Naive thymus-derived CD8-positive, alpha-beta T cell (primary cell): ENCODE measurements around the gene LEFTY1. TPM values are rescaled to one million over a fixed set of nuclear protein-coding genes. Genes with fewer than 3 reads are reported as not detected.

Experiments
- ATAC-seq, 2 donors: fragments of 150-1000 bp; cut with Tn5 transposase in 1 of 2; sonication (Bioruptor Pico), chemical (Tn5 transposase) in 1 of 2; 1 replicate in 1 of 2; 2 replicates in 1 of 2; pipeline ENCODE4 v1.10.0; 2021; ENCODE audit warnings: mild to moderate bottlenecking in 2 of 2, moderate library complexity in 2 of 2
- POLR2A ChIA-PET: fragments of 350-600 bp; sonication (Branson Sonifier 250); formaldehyde crosslinking; loops from one replicate; lab custom pipeline; 2021; ENCODE audit warnings: antibody characterized with exemption; lab: Charles Lee
- DNase-seq, 10 donors: peaks; one replicate each; pipeline versions ENCODE4 v3.0.0 to v3.0.0-alpha.2; 2020 to 2022
- H3K27ac Mint-ChIP-seq, 10 donors: one replicate each; pipeline ENCODE4 v1.8.0; 2020 to 2022; ENCODE audit warnings: mild to moderate bottlenecking in 10 of 10, mixed read lengths in 10 of 10, moderate library complexity in 4 of 10, inconsistent platforms in 1 of 10
- H3K27me3 Mint-ChIP-seq, 5 donors: one replicate each; pipeline ENCODE4 v1.8.0; 2021 to 2022; ENCODE audit warnings: mixed read lengths in 5 of 5
- H3K36me3 Mint-ChIP-seq, 3 donors: one replicate each; pipeline ENCODE4 v1.8.0; 2020 to 2022; ENCODE audit warnings: mixed read lengths in 3 of 3, mild to moderate bottlenecking in 2 of 3, inconsistent platforms in 1 of 3
- H3K4me1 Mint-ChIP-seq, 4 donors: one replicate each; pipeline ENCODE4 v1.8.0; 2021 to 2022; ENCODE audit warnings: mixed read lengths in 4 of 4
- H3K4me3 Mint-ChIP-seq, 10 donors: one replicate each; pipeline ENCODE4 v1.8.0; 2020 to 2022; ENCODE audit warnings: mild to moderate bottlenecking in 10 of 10, mixed read lengths in 10 of 10, moderate library complexity in 6 of 10, inconsistent platforms in 1 of 10
- H3K9me3 Mint-ChIP-seq, 9 donors: one replicate each; pipeline ENCODE4 v1.8.0; 2020 to 2022; ENCODE audit warnings: mixed read lengths in 9 of 9, mild to moderate bottlenecking in 3 of 9, inconsistent platforms in 1 of 9, moderate library complexity in 1 of 9
- polyA plus RNA-seq, 3 donors: library from polyadenylated mRNA; unstranded; fragments of 300-500 nt; fragmentation: Illumina TruSeq; gene quantifications; one replicate each; pipeline ENCODE4 v1.2.3, GENCODE V29; 2021
- total RNA-seq, 8 experiments: library from RNA in 2 of 8; stranded (reverse) in 2 of 8; gene quantifications; one replicate each; pipeline ENCODE4 v1.2.3 and lab custom pipeline; 2021 to 2026

LEFTY1 gene
- total and polyA plus RNA-seq, 5 experiments from 2014 or later, result 0.22 TPM; not detected in 4

- H3K4me3 Mint-ChIP-seq, result peak overlapping the region in 9 of 10 donors; percentile 29 to 82 (median 60)
- H3K36me3 Mint-ChIP-seq, result peaks cover 0 to 12% (median 0%) of the 10 kb centered on the region in 3 donors
- no peak for ATAC-seq
- H3K4me1 Mint-ChIP-seq, result peaks cover 23 to 62% (median 52%) of the 10 kb centered on the region in 4 donors
- H3K9me3 Mint-ChIP-seq, result no peaks in the 10 kb centered on the region
- peak overlapping the region; percentile 76 to 93 (median 90) for H3K27ac Mint-ChIP-seq
- no peaks in the 10 kb centered on the region for H3K27me3 Mint-ChIP-seq
- POLR2A ChIA-PET, result interaction anchor here (0.6 to 9.0 kb wide), 8 partner anchors 19 to 149 kb away, joined by 3 to 94 read pairs (median 4); partner anchors contain the start of genes SRP9 and TMEM63A
- DNase-seq, result no peak
Measured at GRCh38 chr1:225926551-225927113, 37.7 kb upstream of the LEFTY1 start.

- no peaks in the 10 kb centered on the region for H3K9me3 Mint-ChIP-seq
- peak; percentile 89 to 95 (median 94) for DNase-seq
- POLR2A ChIA-PET, result interaction anchor here (0.6 to 9.0 kb wide), 33 partner anchors 8 to 496 kb away, joined by 3 to 94 read pairs (median 5); partner anchors contain the start of genes H3-3A, LBR, SDE2 and SRP9
- H3K4me1 Mint-ChIP-seq, result peaks cover 31 to 72% (median 66%) of the 10 kb centered on the region in 4 donors
- peak; percentile 95 to 96 for ATAC-seq
- peak within 1 kb of the TSS; percentile 91 to 98 (median 96) for H3K27ac Mint-ChIP-seq
- peak within 1 kb of the TSS; percentile 92 to 98 (median 96) for H3K4me3 Mint-ChIP-seq
- no peaks in the 10 kb centered on the region for H3K27me3 Mint-ChIP-seq
- peaks cover 0 to 34% (median 5%) of the 10 kb centered on the region in 3 donors for H3K36me3 Mint-ChIP-seq
Measured at GRCh38 chr1:225923692-225924555, 35.0 kb upstream of the LEFTY1 start, which contains the start of gene PYCR2. PYCR2 (minus strand) TSS chr1:225924250; CDS start chr1:225924110, 140 bp downstream.

GRCh38 chr1:225923381-225923691 is 34.4 kb upstream of the LEFTY1 start:
- POLR2A ChIA-PET, result interaction anchor here (0.6 to 9.0 kb wide), 26 partner anchors 9 to 495 kb away, joined by 3 to 94 read pairs (median 6); partner anchors contain the start of genes H3-3A, LBR, SDE2 and SRP9
- no peaks in the 10 kb centered on the region for H3K9me3 Mint-ChIP-seq

GRCh38 chr1:225921734-225922709 is 33.1 kb upstream of the LEFTY1 start:
- POLR2A ChIA-PET, result interaction anchor here (0.9 to 9.0 kb wide), 10 partner anchors 11 to 477 kb away, joined by 3 to 94 read pairs (median 6); partner anchors contain the start of genes SRP9 and TMEM63A

More at GRCh38 chr1:225923381-225923691, 34.4 kb upstream of the LEFTY1 start:
- ATAC-seq, result no peak
- peaks cover 0 to 39% (median 5%) of the 10 kb centered on the region in 3 donors for H3K36me3 Mint-ChIP-seq
- no peak for DNase-seq
- peak overlapping the region; percentile 92 to 98 (median 96) for H3K4me3 Mint-ChIP-seq
- no peaks in the 10 kb centered on the region for H3K27me3 Mint-ChIP-seq
- peaks cover 28 to 68% (median 62%) of the 10 kb centered on the region in 4 donors for H3K4me1 Mint-ChIP-seq
- H3K27ac Mint-ChIP-seq, result peak overlapping the region; percentile 91 to 98 (median 96)

GRCh38 chr1:225919906-225920305 is 31.0 kb upstream of the LEFTY1 start:
- Mint-ChIP-seq H3K27ac (peak overlapping the region in 9 of 10 donors; percentile 48 to 93 (median 80)), H3K9me3 (no peaks in the 10 kb centered on the region), H3K4me1 (peaks cover 25 to 61% (median 58%) of the 10 kb centered on the region in 4 donors), H3K36me3 (peaks cover 4 to 56% (median 12%) of the 10 kb centered on the region in 3 donors), H3K4me3 (peak overlapping the region in 8 of 10 donors; percentile 57 to 80 (median 69)), H3K27me3 (no peaks in the 10 kb centered on the region)
- DNase-seq (no peak), ATAC-seq (no peak)
- POLR2A ChIA-PET, result interaction anchor here (0.7 to 9.0 kb wide), 10 partner anchors 10 to 142 kb away, joined by 3 to 94 read pairs (median 4); partner anchors contain the start of genes SRP9 and TMEM63A

More at GRCh38 chr1:225921734-225922709, 33.1 kb upstream of the LEFTY1 start:
- ATAC-seq (no peak), DNase-seq (no peak)
- Mint-ChIP-seq H3K27me3 (no peaks in the 10 kb centered on the region), H3K4me3 (peak overlapping the region; percentile 15 to 98 (median 96)), H3K36me3 (peaks cover 4 to 51% (median 10%) of the 10 kb centered on the region in 3 donors), H3K9me3 (no peaks in the 10 kb centered on the region), H3K27ac (peak overlapping the region; percentile 37 to 97 (median 88)), H3K4me1 (peaks cover 26 to 65% (median 61%) of the 10 kb centered on the region in 4 donors)

GRCh38 chr1:225918280-225918679 is 29.3 kb upstream of the LEFTY1 start:
- Mint-ChIP-seq H3K9me3 (no peaks in the 10 kb centered on the region), H3K4me1 (peaks cover 26 to 56% (median 52%) of the 10 kb centered on the region in 4 donors), H3K27me3 (no peaks in the 10 kb centered on the region), H3K27ac (peak overlapping the region in 2 of 10 donors; percentile 34 to 36), H3K4me3 (no peak overlapping the region), H3K36me3 (peaks cover 4 to 56% (median 12%) of the 10 kb centered on the region in 3 donors)
- DNase-seq (no peak), ATAC-seq (no peak)
- POLR2A ChIA-PET, result interaction anchor here (0.7 to 9.0 kb wide), 6 partner anchors 9 to 69 kb away, joined by 3 to 94 read pairs (median 4); partner anchors contain the start of gene TMEM63A

- peaks cover 4 to 55% (median 15%) of the 10 kb centered on the region in 3 donors for H3K36me3 Mint-ChIP-seq
- DNase-seq (no peak), ATAC-seq (no peak)
- no peak overlapping the region for H3K4me3 Mint-ChIP-seq
- peaks cover 22 to 50% (median 47%) of the 10 kb centered on the region in 4 donors for H3K4me1 Mint-ChIP-seq
- peak overlapping the region in 2 of 10 donors; percentile 26 to 45 for H3K27ac Mint-ChIP-seq
- no peaks in the 10 kb centered on the region for H3K9me3 Mint-ChIP-seq
- POLR2A ChIA-PET, result interaction anchor here (1.0 to 8.0 kb wide), 2 partner anchors 19 to 35 kb away, joined by 3 to 94 read pairs; partner anchors contain the start of gene TMEM63A
- H3K27me3 Mint-ChIP-seq, result no peaks in the 10 kb centered on the region
Measured at GRCh38 chr1:225917536-225917935, 28.6 kb upstream of the LEFTY1 start.

- Mint-ChIP-seq H3K4me1 (peaks cover 20 to 48% (median 43%) of the 10 kb centered on the region in 4 donors), H3K27ac (peak overlapping the region in 2 of 10 donors; percentile 56 to 58), H3K4me3 (no peak overlapping the region), H3K9me3 (no peaks in the 10 kb centered on the region), H3K27me3 (no peaks in the 10 kb centered on the region), H3K36me3 (peaks cover 4 to 52% (median 15%) of the 10 kb centered on the region in 3 donors)
- DNase-seq (no peak), ATAC-seq (no peak)
- POLR2A ChIA-PET, result interaction anchor here (1.0 kb wide), 1 partner anchor 19 kb away, joined by 3 read pairs; no protein-coding TSS in a partner anchor
Measured at GRCh38 chr1:225917101-225917500, 28.2 kb upstream of the LEFTY1 start.

- POLR2A ChIA-PET, result no interaction called here
- no peak overlapping the region for H3K4me3 Mint-ChIP-seq
- H3K4me1 Mint-ChIP-seq, result peaks cover 14 to 46% (median 43%) of the 10 kb centered on the region in 4 donors
- DNase-seq (no peak), ATAC-seq (no peak)
- H3K27ac Mint-ChIP-seq, result peak overlapping the region in 4 of 10 donors; percentile 12 to 57 (median 32)
- no peaks in the 10 kb centered on the region for H3K9me3 Mint-ChIP-seq
- no peaks in the 10 kb centered on the region for H3K27me3 Mint-ChIP-seq
- peaks cover 4 to 41% (median 15%) of the 10 kb centered on the region in 3 donors for H3K36me3 Mint-ChIP-seq
Measured at GRCh38 chr1:225915538-225915991, 26.6 kb upstream of the LEFTY1 start.

GRCh38 chr1:225914947-225915346 is 26.0 kb upstream of the LEFTY1 start:
- H3K9me3 Mint-ChIP-seq, result no peaks in the 10 kb centered on the region
- H3K4me1 Mint-ChIP-seq, result peaks cover 18 to 46% (median 44%) of the 10 kb centered on the region in 4 donors
- POLR2A ChIA-PET, result no interaction called here
- ATAC-seq (no peak), DNase-seq (no peak)
- peaks cover 4 to 37% (median 14%) of the 10 kb centered on the region in 3 donors for H3K36me3 Mint-ChIP-seq
- peak overlapping the region in 1 of 10 donors; percentile 28 for H3K4me3 Mint-ChIP-seq
- peak overlapping the region in 5 of 10 donors; percentile 15 to 36 (median 22) for H3K27ac Mint-ChIP-seq
- H3K27me3 Mint-ChIP-seq, result no peaks in the 10 kb centered on the region

- Mint-ChIP-seq H3K4me3 (no peak overlapping the region), H3K27ac (peak overlapping the region in 2 of 10 donors; percentile 22 to 36), H3K9me3 (no peaks in the 10 kb centered on the region), H3K27me3 (no peaks in the 10 kb centered on the region), H3K4me1 (peaks cover 22 to 47% (median 44%) of the 10 kb centered on the region in 4 donors), H3K36me3 (peaks cover 4 to 31% (median 10%) of the 10 kb centered on the region in 3 donors)
- ATAC-seq (no peak), DNase-seq (no peak)
- POLR2A ChIA-PET, result interaction anchor here (0.6 to 11.5 kb wide), 3 partner anchors 9 to 53 kb away, joined by 6 to 180 read pairs (median 7); partner anchors contain the start of genes PYCR2 and TMEM63A
Measured at GRCh38 chr1:225914391-225914790, 25.4 kb upstream of the LEFTY1 start.
